Heart left ventricle (tissue), 16 donors: ENCODE measurements around the gene LIPG. TPM values are rescaled to one million over a fixed set of nuclear protein-coding genes. Genes with fewer than 3 reads are reported as not detected.

Source experiments
- ATAC-seq, 4 donors: fragments of 200-7000 bp; cut with Tn5 transposase; one replicate each; pipeline ENCODE4 v1.9.1; 2020 to 2022; ENCODE audit warnings: moderate library complexity in 4 of 4, mild to moderate bottlenecking in 3 of 4, moderate number of reproducible peaks in 1 of 4
- DNase-seq, 5 donors: peaks; one replicate each; pipeline ENCODE4 v3.0.0-alpha.2; 2020
- H3K27ac ChIP-seq, 12 donors: fragments of 200-600 bp; sonication (generic) in 4 of 12; one replicate each; pipeline versions ENCODE4 v1.5.0 to v1.8.0; 2016 to 2022; ENCODE audit warnings: mild to moderate bottlenecking in 2 of 12
- H3K27me3 ChIP-seq, 9 donors: fragments of 200-600 bp; sonication (generic) in 2 of 9; one replicate each; pipeline versions ENCODE4 v1.5.1 to v1.8.0; 2016 to 2022; ENCODE audit warnings: mild to moderate bottlenecking in 3 of 9
- H3K36me3 ChIP-seq, 9 donors: fragments of 200-600 bp; sonication (generic) in 2 of 9; one replicate each; pipeline versions ENCODE4 v1.5.0 to v1.8.0; 2018 to 2022; ENCODE audit warnings: mild to moderate bottlenecking in 2 of 9
- H3K4me1 ChIP-seq, 12 donors: fragments of 200-600 bp; sonication (generic) in 4 of 12; one replicate each; pipeline versions ENCODE4 v1.5.0 to v1.8.0; 2016 to 2022; ENCODE audit warnings: mild to moderate bottlenecking in 3 of 12
- H3K4me3 ChIP-seq, 12 donors: fragments of 200-600 bp; sonication (generic) in 4 of 12; one replicate each; pipeline versions ENCODE4 v1.5.0 to v1.8.0; 2017 to 2022; ENCODE audit warnings: mild to moderate bottlenecking in 9 of 12, moderate library complexity in 4 of 12
- H3K9me3 ChIP-seq, 12 donors: fragments of 200-600 bp; sonication (generic) in 4 of 12; one replicate each; pipeline versions ENCODE4 v1.5.0 to v1.8.0; 2016 to 2022; ENCODE audit warnings: mild to moderate bottlenecking in 1 of 12
- POLR2A ChIP-seq, 2 donors: fragments of 450-650 bp; IDR thresholded peaks; one replicate each; pipeline ENCODE4 v1.6.1; 2017; ENCODE audit warnings: antibody characterized with exemption in 2 of 2, mild to moderate bottlenecking in 2 of 2, moderate library complexity in 2 of 2
- WGBS, 4 donors: extraction: QIAGEN DNeasy Blood & Tissue Kit in 2 of 4; methylation state at CpG; one replicate each; pipeline versions ENCODE4 v1.1.5 to v1.1.7; 2013 to 2018; 5-methylcytosine and 5-hydroxymethylcytosine counted together
- intact Hi-C, 10 donors: fragments of 100-400 bp; cut with DNase I; formaldehyde crosslinking; loops; one replicate each; pipeline versions ENCODE4 v1.11.1 to v1.14.2; 2022
- polyA plus RNA-seq, 2 donors: library from polyadenylated mRNA; stranded (reverse); fragments of 200-250 nt; gene quantifications; one replicate each; pipeline ENCODE4 v1.2.3, GENCODE V29; 2013
- total RNA-seq, 9 donors: library from RNA; depleted of rRNA in 2 of 9; stranded (reverse); fragments of >200 nt in 2 of 9; fragmentation: NEBNext Ultra II Directional in 3 of 9; extraction: Animal tissue kit (Norgen Biotek cat#: 25700) in 3 of 9; gene quantifications; one replicate each; pipeline versions ENCODE4 v1.1.0 to v1.2.4, GENCODE V29; 2016 to 2023
- TF ChIP-seq, protein P1 (sequence below), 12 donors: fragments of 200-600 bp; sonication (generic) in 4 of 12; IDR thresholded peaks; one replicate each; pipeline versions ENCODE4 v1.5.0 to v1.8.0; 2018 to 2022; ENCODE audit warnings: antibody characterized with exemption in 12 of 12, mild to moderate bottlenecking in 5 of 12
- donor health status: ischemic (EF 13 %, LVEDD 7.1; RV severe dilation, severe dysfunction).
- donor health status: healthy with polysubstance abuse.
- donor health status: DM: no; HTN: yes; CAD: no.
- donor health status: DM: no; HTN: no; CAD: no.
- donor health status: ischemic (EF 25% LVEDD 6.9; RV normal size, moderate dysfunction).
- donor health status: ischemic (EF 25% LVEDD 5.7; RV mildly dilated, moderate dysfunction).
- donor health status: healthy.
- donor health status: DM: yes; HTN: yes; CAD: no.
- donor health status: ischemic (EF 35%, LVEDD 5.7; RV mildly dilated, moderate dysfunction).
- donor health status: nonischemic (EF 11% LVEDD 7.7; RV severe dilation, severe dysfunction).
- donor health status: DM: yes; HTN: yes; CAD: no.
- donor health status: PGD.
- donor health status: ischemic (EF 29% LVEDD 5.4; RV normal size, mild dysfunction).
- donor health status: nonischemic (EF 23%, LVEDD 6.1; RV moderate dilation, normal function).

Gene LIPG
- total and polyA plus RNA-seq, 11 donors, result 0.04 to 12.1 (median 1.1) TPM; not detected in 3

DNA sequence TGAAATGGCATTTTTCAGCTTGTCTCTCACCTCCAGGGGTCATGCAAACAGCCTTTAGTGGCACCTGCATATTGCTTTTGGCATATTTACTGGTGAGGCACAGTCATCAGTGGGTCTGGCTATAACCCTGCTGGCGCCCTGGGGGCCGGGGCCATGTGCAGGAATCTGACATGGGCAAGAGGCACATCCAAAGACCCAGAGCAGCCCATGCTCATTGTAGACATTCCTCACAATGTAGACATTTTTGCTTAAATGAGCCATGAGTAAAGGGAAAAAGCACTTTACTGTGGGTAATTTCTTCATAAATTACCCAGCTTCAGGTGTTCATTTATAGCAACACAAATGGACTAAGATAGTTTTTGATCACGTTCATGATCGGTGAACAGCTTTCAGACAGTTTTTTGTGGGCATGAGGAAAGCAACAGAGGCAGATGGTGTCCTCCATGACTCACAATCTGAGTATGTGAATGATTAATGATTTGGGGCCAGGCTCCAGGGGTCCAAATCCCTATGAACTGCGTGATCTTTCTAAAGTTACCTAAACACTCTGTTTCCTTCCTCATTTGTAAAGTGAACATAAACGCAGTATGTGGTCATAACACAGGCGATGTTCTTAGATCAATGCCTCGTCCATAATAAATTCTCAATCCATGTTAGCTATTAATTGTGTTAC lies 85.8 kb downstream of the LIPG start:
- H3K9me3 ChIP-seq, result no peaks in the 10 kb centered on the region
- intact Hi-C loops, result loop anchor here in 2 of 10 donors (2.0 to 10.0 kb wide), 2 partner anchors 17 to 87 kb away; no protein-coding TSS in a partner anchor
- 78 to 86% (median 81%) methylated on average over 8 of the region's 8 CpGs for WGBS, 4 donors
- peaks cover 0 to 21% (median 2%) of the 10 kb centered on the region in 12 donors for H3K4me1 ChIP-seq
- H3K4me3 ChIP-seq, result no peak overlapping the region
- H3K36me3 ChIP-seq, result no peaks in the 10 kb centered on the region
- TF ChIP-seq, protein P1, sequence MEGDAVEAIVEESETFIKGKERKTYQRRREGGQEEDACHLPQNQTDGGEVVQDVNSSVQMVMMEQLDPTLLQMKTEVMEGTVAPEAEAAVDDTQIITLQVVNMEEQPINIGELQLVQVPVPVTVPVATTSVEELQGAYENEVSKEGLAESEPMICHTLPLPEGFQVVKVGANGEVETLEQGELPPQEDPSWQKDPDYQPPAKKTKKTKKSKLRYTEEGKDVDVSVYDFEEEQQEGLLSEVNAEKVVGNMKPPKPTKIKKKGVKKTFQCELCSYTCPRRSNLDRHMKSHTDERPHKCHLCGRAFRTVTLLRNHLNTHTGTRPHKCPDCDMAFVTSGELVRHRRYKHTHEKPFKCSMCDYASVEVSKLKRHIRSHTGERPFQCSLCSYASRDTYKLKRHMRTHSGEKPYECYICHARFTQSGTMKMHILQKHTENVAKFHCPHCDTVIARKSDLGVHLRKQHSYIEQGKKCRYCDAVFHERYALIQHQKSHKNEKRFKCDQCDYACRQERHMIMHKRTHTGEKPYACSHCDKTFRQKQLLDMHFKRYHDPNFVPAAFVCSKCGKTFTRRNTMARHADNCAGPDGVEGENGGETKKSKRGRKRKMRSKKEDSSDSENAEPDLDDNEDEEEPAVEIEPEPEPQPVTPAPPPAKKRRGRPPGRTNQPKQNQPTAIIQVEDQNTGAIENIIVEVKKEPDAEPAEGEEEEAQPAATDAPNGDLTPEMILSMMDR (IDR thresholded peaks at IDR 0.05), result no peak
- no peak for TF ChIP-seq POLR2A (IDR thresholded peaks at IDR 0.05)
- peak overlapping the region in 3 of 12 donors; percentile 24 to 64 (median 33) for H3K27ac ChIP-seq
- no peak for DNase-seq
- no peaks in the 10 kb centered on the region for H3K27me3 ChIP-seq
- ATAC-seq, result peak in 1 of 4 donors; percentile 62

DNA sequence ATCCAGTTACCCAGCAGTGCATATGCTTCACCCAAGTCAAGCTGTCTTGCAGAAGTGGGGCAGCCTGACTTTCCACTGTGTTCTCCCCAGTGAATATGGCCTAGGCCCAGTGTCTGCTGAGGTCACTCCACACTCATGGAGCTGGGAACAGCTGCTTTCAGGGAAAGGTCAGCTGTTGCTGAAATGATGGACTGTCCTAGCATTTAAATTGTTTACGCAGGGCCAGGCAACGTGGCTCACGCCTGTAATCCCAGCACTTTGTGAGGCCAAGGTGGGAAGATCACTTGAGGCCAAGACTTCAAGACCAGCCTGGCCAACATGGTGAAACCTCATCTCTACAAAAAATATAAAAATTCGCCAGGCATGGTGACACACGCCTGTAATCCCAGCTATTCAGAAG lies 86.5 kb downstream of the LIPG start:
- TF ChIP-seq, protein P1 (IDR thresholded peaks at IDR 0.05), result no peak
- TF ChIP-seq POLR2A (IDR thresholded peaks at IDR 0.05), result no peak
- intact Hi-C loops, result loop anchor here in 2 of 10 donors (2.0 to 10.0 kb wide), 2 partner anchors 16 to 86 kb away; no protein-coding TSS in a partner anchor
- Histone ChIP-seq H3K27ac (peak overlapping the region in 3 of 12 donors; percentile 13 to 64 (median 24)), H3K36me3 (no peaks in the 10 kb centered on the region), H3K4me1 (peaks cover 0 to 21% (median 2%) of the 10 kb centered on the region in 12 donors), H3K27me3 (no peaks in the 10 kb centered on the region), H3K9me3 (no peaks in the 10 kb centered on the region), H3K4me3 (no peak overlapping the region)
- DNase-seq (peak in 4 of 5 donors; percentile 38 to 76 (median 50)), ATAC-seq (peak; percentile 38 to 81 (median 72))
- 76 to 81% (median 80%) methylated on average over 4 to 5 of the region's 5 CpGs for WGBS, 4 donors

Other genes with a start within 250 kb of the LIPG start
- gene DYM, start 101.4 kb upstream of the LIPG start, total RNA-seq, result 10 to 100 TPM; 26.2 to 65.2 (median 52.7) TPM
- 10 to 100 TPM; 12.1 to 33.4 TPM for gene DYM, start 101.4 kb upstream of the LIPG start, polyA plus RNA-seq
- 10 to 100 TPM; 17.6 to 61.1 (median 36.8) TPM for gene C18orf32, start 74.8 kb upstream of the LIPG start, total RNA-seq
- gene C18orf32, start 74.8 kb upstream of the LIPG start, polyA plus RNA-seq, result 10 to 100 TPM; 66.7 to 68.8 TPM
- 1,000 to 10,000 TPM in 1 of 9 donors, 100 to 1,000 TPM in 8; 418 to 1,162 (median 756) TPM for gene RPL17, start 69.6 kb upstream of the LIPG start, total RNA-seq
- gene RPL17, start 69.6 kb upstream of the LIPG start, polyA plus RNA-seq, result 1,000 to 10,000 TPM; 1,191 to 1,981 TPM